PC-9 (cell line): ENCODE data around the gene CSNK2A2.

Experiments
- EZH2 ChIP-seq: fragments of 200-600 bp; sonication (generic); IDR thresholded peaks from 2 replicates; pipeline ENCODE4 v1.8.0; 2017; ENCODE audit warnings: antibody characterized with exemption, low read depth
- TF ChIP-seq, protein P1 (sequence below): fragments of 200-600 bp; sonication (generic); conservative IDR thresholded peaks from 2 replicates; pipeline ENCODE4 v1.6.1; 2017; ENCODE audit warnings: mixed run types, antibody characterized with exemption, mild to moderate bottlenecking, moderate library complexity

GRCh38 chr16:58226790-58227189 is 28.9 kb upstream of the CSNK2A2 start:
- TF ChIP-seq, protein P1, sequence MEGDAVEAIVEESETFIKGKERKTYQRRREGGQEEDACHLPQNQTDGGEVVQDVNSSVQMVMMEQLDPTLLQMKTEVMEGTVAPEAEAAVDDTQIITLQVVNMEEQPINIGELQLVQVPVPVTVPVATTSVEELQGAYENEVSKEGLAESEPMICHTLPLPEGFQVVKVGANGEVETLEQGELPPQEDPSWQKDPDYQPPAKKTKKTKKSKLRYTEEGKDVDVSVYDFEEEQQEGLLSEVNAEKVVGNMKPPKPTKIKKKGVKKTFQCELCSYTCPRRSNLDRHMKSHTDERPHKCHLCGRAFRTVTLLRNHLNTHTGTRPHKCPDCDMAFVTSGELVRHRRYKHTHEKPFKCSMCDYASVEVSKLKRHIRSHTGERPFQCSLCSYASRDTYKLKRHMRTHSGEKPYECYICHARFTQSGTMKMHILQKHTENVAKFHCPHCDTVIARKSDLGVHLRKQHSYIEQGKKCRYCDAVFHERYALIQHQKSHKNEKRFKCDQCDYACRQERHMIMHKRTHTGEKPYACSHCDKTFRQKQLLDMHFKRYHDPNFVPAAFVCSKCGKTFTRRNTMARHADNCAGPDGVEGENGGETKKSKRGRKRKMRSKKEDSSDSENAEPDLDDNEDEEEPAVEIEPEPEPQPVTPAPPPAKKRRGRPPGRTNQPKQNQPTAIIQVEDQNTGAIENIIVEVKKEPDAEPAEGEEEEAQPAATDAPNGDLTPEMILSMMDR = no peak
- no peak for TF ChIP-seq EZH2
